Right renal cortex interstitium (tissue), 3 donors: ENCODE results near the gene KRTAP9-9. TPM values are rescaled to one million over a fixed set of nuclear protein-coding genes. Genes with fewer than 3 reads are reported as not detected.

Experiments used
- polyA plus RNA-seq, 3 donors: library from polyadenylated mRNA; unstranded; fragments of 120-200 nt; gene quantifications; one replicate each; pipeline ENCODE4 v1.2.1, GENCODE V29; 2013; ENCODE audit not compliant: insufficient read length in 3 of 3

Gene KRTAP9-9
- polyA plus RNA-seq, 3 donors, result not detected

Other genes with a start within 250 kb of the KRTAP9-9 start
- not detected for gene KRTAP3-1, start 246.3 kb upstream of the KRTAP9-9 start, polyA plus RNA-seq
- not detected for gene KRTAP1-5, start 228.2 kb upstream of the KRTAP9-9 start, polyA plus RNA-seq
- not detected for gene KRTAP1-4, start 225.2 kb upstream of the KRTAP9-9 start, polyA plus RNA-seq
- not detected for gene KRTAP1-3, start 220.5 kb upstream of the KRTAP9-9 start, polyA plus RNA-seq
- not detected for gene KRTAP1-1, start 213.9 kb upstream of the KRTAP9-9 start, polyA plus RNA-seq
- not detected for gene KRTAP2-1, start 208.1 kb upstream of the KRTAP9-9 start, polyA plus RNA-seq
- gene KRTAP2-2, start 200.2 kb upstream of the KRTAP9-9 start, polyA plus RNA-seq, result not detected
- not detected for gene KRTAP2-3, start 195.3 kb upstream of the KRTAP9-9 start, polyA plus RNA-seq
- not detected for gene KRTAP2-4, start 189.5 kb upstream of the KRTAP9-9 start, polyA plus RNA-seq
- not detected for gene KRTAP4-7, start 171.2 kb upstream of the KRTAP9-9 start, polyA plus RNA-seq
- gene KRTAP4-8, start 157.2 kb upstream of the KRTAP9-9 start, polyA plus RNA-seq, result not detected
- not detected for gene KRTAP4-16, start 153.2 kb upstream of the KRTAP9-9 start, polyA plus RNA-seq
- not detected for gene KRTAP4-9, start 150.0 kb upstream of the KRTAP9-9 start, polyA plus RNA-seq
- gene KRTAP4-11, start 137.0 kb upstream of the KRTAP9-9 start, polyA plus RNA-seq, result not detected
- not detected for gene KRTAP4-12, start 131.2 kb upstream of the KRTAP9-9 start, polyA plus RNA-seq
- gene KRTAP4-6, start 114.8 kb upstream of the KRTAP9-9 start, polyA plus RNA-seq, result not detected
- gene KRTAP4-5, start 105.6 kb upstream of the KRTAP9-9 start, polyA plus RNA-seq, result not detected
- not detected for gene KRTAP4-4, start 94.6 kb upstream of the KRTAP9-9 start, polyA plus RNA-seq
- gene KRTAP4-3, start 87.2 kb upstream of the KRTAP9-9 start, polyA plus RNA-seq, result not detected
- gene KRTAP4-2, start 77.2 kb upstream of the KRTAP9-9 start, polyA plus RNA-seq, result not detected
- not detected for gene KRTAP4-1, start 70.5 kb upstream of the KRTAP9-9 start, polyA plus RNA-seq
- not detected for gene KRTAP9-1, start 65.5 kb upstream of the KRTAP9-9 start, polyA plus RNA-seq
- not detected for gene KRTAP9-2, start 28.7 kb upstream of the KRTAP9-9 start, polyA plus RNA-seq
- gene KRTAP9-3, start 22.9 kb upstream of the KRTAP9-9 start, polyA plus RNA-seq, result not detected
- gene KRTAP9-8, start 17.4 kb upstream of the KRTAP9-9 start, polyA plus RNA-seq, result not detected
- not detected for gene KRTAP9-4, start 5.7 kb upstream of the KRTAP9-9 start, polyA plus RNA-seq
- under 1 TPM; 0.10 to 0.14 (median 0.11) TPM for gene KRTAP9-6, start 10.0 kb downstream of the KRTAP9-9 start, polyA plus RNA-seq
- not detected for gene KRTAP9-7, start 20.3 kb downstream of the KRTAP9-9 start, polyA plus RNA-seq
- gene KRTAP29-1, start 47.5 kb downstream of the KRTAP9-9 start, polyA plus RNA-seq, result not detected
- gene KRTAP16-1, start 53.9 kb downstream of the KRTAP9-9 start, polyA plus RNA-seq, result not detected
- gene KRTAP17-1, start 60.3 kb downstream of the KRTAP9-9 start, polyA plus RNA-seq, result not detected
- not detected for gene KRT33A, start 95.4 kb downstream of the KRTAP9-9 start, polyA plus RNA-seq
- not detected for gene KRT33B, start 114.4 kb downstream of the KRTAP9-9 start, polyA plus RNA-seq
- not detected for gene KRT34, start 126.9 kb downstream of the KRTAP9-9 start, polyA plus RNA-seq
- gene KRT31, start 142.2 kb downstream of the KRTAP9-9 start, polyA plus RNA-seq, result not detected
- not detected for gene KRT37, start 169.2 kb downstream of the KRTAP9-9 start, polyA plus RNA-seq
- not detected for gene KRT38, start 185.6 kb downstream of the KRTAP9-9 start, polyA plus RNA-seq
- not detected for gene KRT32, start 212.0 kb downstream of the KRTAP9-9 start, polyA plus RNA-seq
- under 1 TPM in 1 of 3 donors, not detected in 2; 0.10 TPM for gene KRT35, start 225.8 kb downstream of the KRTAP9-9 start, polyA plus RNA-seq
- not detected for gene KRT36, start 234.5 kb downstream of the KRTAP9-9 start, polyA plus RNA-seq